ENCODE data around the gene SHISAL2A. TPM values are rescaled to one million over a fixed set of nuclear protein-coding genes. Genes with fewer than 3 reads are reported as not detected.
"Not testable (repeated sequence)": the region's sequence is repeated elsewhere in the genome, so short reads cannot be mapped to it uniquely, and the experiment has no call there.

SHISAL2A gene
- polyA plus RNA-seq, 4 donors: 1.2 to 2.4 (median 1.5) TPM

DNA sequence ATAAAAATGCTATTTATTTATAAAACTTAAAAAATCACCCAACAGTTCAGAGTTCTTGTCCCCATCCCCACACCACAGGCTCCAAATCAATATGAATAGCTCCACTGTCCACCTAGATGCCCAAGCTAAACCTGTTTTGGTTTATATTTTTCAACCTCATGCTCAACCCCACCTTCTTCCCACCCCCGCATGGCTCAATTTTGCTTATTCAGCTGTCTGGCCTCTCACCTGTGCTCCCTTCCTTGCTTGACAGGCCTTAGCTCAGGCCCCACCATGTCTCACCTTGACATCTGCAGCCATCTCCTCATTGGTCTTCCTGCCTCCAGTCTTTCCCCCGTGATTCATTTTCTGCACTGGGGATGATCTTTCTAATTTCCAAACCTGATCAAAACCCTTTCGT is 47.4 kb downstream of the SHISAL2A start:
- DNase-seq (ENCODE audit: low read depth in 4 of 4, low spot score in 2 of 4): no peak

DNA sequence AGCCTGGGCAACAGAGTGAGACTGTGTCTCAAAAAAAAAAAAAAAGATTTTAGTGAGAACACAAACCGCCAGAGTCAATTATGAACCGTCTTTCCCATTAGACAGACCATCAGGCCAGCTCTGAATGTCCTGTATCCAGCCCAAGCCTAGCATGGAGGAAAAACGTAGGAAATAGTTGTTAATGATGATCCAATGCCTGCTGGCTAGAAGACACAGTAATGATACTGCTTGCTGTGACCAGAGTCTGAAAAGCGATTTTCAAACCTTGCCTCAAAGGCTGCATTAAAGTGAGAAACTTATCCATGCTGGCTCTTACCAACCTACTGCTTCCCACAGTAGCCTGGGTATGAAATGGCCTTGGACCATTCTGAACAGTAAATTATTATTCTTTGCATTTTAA is 48.2 kb downstream of the SHISAL2A start:
- DNase-seq (ENCODE audit: low read depth in 4 of 4, low spot score in 2 of 4): no peak

DNA sequence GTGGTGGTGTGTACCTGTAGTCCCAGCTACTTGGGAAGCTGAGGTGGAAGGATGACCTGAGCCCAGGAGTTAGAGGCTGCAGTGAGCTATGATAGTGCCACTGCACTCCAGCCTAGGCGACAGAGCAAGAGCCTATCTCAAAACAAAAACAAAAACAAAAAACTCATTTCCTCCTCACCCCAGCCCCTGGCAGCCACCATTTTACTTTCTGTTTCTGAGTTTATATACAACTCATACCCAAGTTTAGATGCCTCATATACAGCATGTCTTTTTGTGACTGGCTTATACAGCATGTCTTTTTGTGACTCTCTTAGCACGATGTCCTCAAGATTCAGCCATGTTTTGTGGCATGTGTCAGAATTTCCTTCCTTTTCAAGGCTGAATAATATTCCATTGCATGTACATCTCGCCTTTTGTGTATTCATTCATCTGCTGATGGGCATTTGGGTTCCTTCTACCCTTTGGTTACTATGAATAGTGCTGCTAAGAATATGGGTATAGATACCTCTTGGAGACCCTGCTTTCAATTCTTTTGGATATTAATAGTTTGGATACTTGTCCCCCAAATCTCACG is 50.5 kb downstream of the SHISAL2A start:
- no peak for DNase-seq (ENCODE audit: low read depth in 4 of 4, low spot score in 2 of 4)

DNA sequence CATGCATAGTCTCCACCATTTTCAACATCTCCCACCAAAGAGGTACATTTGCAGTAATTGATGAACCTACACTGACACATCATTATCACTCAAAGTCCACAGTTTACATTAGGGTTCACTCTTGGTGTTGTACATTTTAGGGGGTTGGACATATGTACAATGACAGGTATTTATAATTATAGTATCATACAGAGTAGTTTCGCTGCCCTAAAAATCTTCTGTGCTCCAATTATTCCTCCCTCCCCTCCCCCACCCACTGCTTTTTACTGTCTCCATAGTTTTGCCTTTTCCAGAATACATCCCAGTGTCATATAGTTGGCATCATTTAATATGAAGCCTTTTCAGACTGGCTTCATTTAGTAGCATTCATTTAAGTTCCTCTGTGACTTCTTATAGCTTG is 51.6 kb downstream of the SHISAL2A start:
- DNase-seq (ENCODE audit: low read depth in 4 of 4, low spot score in 2 of 4): no peak

DNA sequence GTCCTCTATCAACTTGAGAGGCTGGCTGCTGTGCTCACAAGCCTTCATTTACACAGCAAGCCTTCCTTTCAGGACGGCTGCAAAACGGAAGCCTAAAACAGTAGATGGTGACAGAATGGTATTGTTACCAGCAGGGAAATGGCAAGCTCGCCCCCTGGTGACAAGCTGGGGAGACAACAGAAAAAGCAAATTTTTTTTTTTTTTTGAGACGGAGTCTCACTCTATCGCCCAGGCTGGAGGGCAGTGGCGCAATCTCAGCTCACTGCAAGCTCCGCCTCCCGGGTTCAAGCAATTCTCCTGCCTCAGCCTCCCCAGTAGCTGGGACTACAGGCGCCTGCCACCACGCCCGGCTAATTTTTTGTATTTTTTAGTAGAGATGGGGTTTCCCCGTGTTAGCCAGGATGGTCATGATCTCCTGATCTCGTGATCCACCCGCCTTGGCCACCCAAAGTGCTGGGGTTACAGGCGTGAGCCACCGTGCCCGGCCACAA is 53.3 kb downstream of the SHISAL2A start:
- DNase-seq (ENCODE audit: low read depth in 4 of 4, low spot score in 2 of 4): not testable (repeated sequence)

DNA sequence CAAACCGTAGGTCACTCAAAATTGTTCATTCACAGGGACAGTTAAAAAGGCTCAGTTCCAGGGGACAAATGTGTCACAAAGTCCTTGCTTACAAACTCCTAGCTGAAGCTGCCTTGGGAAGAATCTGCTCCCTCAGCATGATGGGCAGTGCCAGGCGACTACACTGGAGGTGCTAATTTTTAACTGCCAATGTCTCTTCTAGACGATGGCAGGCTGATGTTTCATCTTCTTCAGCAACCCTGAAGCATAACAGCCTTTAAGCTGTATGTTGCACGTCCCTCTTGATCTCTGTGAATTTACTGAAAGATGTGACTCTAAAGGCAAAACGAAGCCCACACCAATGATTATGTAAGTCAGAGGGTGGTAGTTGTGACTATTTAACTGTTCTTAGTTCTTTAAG is 53.9 kb downstream of the SHISAL2A start:
- DNase-seq (ENCODE audit: low read depth in 4 of 4, low spot score in 2 of 4): no peak

DNA sequence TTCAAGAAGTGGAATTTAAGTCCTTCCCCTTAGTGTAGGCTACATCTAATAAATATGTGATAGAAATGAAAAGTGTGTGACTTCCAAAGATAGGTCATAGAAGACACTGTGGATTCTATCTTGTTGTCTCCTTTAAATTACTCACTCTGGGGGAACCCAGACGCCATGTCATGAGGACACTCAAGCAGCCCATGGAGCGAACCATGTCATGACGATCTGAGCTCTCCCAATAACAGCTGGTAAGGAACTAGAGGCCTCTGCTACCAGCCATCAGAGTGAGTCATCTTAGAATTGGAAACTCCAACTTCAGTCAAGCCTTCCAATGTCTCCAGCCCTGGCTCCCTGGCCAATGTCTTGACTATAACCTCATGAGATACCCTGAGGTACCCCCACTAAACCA is 58.9 kb downstream of the SHISAL2A start:
- DNase-seq (ENCODE audit: low read depth in 4 of 4, low spot score in 2 of 4): no peak

DNA sequence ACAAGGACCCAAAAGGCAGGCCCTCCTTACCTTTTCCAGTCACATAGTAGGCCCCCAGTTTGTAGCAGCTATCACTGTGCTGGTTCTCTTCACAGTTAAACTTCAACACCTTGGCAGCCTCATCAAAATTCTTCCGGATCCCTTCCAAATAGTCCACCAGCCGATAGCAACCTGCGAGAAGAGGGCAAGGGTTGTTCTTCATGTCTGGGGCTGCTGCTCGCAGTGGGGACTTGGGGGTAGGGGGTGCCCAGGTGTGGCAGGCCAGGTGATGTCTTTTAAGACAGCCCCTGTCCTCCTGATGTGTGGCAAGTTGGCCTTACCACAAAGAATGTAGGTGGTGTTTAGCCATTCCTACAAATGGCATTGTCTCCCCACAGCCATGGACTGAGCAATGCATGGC is 59.7 kb downstream of the SHISAL2A start:
- no peak for DNase-seq (ENCODE audit: low read depth in 4 of 4, low spot score in 2 of 4)

DNA sequence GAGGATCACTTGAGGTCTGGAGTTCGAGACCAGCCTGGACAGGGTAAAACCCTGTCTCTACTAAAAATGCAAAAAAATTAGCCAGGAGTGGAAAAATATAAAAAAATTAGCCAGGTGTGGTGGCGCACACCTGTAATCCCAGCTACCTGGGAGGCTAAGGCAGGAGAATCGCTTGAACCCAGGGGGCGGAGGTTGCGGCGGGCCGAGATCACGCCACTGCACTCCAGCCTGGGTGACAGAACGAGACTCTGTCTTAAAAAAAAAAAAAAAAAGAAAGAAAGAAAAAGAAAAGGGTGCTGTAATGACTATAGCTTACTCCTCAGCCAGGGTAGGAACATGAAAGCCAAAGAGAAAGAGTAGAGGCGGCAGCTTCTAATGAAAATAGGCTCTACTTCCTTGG is 60.4 kb downstream of the SHISAL2A start:
- not testable (repeated sequence) for DNase-seq (ENCODE audit: low read depth in 4 of 4, low spot score in 2 of 4)

DNA sequence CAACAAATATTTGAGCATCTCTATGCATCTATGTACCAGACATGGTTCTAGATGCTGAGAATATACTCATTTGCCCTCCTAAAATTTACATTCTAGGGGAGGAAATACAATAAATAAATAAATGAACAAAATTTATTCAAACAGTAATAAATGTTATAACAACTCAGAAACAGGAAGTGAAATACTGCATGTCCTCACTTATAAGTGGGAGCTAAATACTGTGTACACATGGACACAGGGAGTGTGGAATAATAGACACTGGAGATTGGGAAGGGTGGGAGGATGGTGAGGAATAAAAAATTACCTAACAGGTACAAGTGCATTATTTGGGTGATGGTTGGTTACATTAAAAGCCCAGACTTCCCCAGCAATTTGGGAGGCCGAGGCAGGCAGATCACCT is 60.9 kb downstream of the SHISAL2A start:
- no peak for DNase-seq (ENCODE audit: low read depth in 4 of 4, low spot score in 2 of 4)

DNA sequence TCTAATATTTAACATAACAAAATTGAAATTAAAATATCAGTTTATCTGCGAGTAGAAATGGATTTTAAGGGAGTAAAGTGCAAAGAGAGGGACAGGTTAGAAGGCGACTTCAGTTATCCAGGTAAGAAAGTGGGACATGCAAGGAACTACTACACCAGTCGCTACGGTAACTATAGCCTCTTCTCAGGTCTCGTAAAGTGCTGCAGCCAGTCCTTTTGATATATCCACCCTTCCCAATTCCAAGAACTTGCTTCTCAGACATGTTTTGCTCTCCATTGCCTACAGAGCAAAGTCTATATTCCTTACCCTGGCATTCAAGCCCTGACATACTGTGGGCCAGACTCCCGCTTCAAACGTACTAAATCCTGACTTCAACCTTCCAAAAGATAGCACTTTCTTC is 62.7 kb downstream of the SHISAL2A start:
- DNase-seq (ENCODE audit: low read depth in 4 of 4, low spot score in 2 of 4): no peak

DNA sequence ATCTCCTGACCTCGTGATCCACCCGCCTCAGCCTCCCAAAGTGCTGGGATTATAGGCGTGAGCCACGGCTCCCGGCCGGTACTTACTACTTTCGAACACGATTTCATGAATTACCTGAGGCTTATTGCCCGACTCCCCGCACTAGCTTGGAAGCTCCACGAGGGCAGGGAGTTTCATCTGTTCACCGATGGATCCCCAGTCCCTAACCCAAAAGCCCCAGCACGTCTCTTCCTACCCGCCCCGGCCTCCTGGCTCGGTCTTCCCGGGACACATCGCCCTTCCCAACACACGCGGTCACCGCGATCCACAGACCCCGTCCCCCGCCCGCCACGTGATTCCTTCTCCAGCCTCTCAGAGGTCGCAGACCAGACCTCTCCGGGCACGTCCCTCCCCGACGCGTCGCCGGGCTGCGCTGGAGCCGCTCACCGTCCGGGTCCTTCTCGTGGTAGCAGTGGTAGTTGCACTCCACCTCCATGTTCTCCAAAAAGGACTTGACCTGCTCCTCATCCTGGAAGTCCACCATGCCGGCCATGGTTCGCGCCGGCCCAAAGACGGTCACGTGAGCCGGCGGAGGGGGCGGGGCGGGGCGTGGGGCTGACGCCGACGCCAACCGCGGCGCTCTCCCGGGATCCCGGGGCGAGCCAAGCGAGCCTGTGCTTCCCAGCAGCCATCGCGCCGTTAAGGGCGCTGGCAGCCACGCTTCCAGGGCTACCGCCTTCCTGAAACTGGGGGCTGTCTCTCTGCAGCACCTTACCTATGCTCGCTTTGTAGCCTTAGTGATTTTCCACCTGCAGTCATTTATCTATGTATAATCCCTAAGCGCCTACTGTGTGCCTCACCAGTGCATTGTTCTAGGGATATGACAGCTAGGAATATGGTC is 65.1 kb downstream of the SHISAL2A start, which contains the start of gene COA7:
Gene COA7 (minus strand): TSS at position 553 of the 880 bp plus-strand sequence. CDS start 21 bp downstream, at position 532.
- DNase-seq (ENCODE audit: low read depth in 4 of 4, low spot score in 2 of 4): peak in 3 of 4 donors; percentile 55 to 76 (median 68)

DNA sequence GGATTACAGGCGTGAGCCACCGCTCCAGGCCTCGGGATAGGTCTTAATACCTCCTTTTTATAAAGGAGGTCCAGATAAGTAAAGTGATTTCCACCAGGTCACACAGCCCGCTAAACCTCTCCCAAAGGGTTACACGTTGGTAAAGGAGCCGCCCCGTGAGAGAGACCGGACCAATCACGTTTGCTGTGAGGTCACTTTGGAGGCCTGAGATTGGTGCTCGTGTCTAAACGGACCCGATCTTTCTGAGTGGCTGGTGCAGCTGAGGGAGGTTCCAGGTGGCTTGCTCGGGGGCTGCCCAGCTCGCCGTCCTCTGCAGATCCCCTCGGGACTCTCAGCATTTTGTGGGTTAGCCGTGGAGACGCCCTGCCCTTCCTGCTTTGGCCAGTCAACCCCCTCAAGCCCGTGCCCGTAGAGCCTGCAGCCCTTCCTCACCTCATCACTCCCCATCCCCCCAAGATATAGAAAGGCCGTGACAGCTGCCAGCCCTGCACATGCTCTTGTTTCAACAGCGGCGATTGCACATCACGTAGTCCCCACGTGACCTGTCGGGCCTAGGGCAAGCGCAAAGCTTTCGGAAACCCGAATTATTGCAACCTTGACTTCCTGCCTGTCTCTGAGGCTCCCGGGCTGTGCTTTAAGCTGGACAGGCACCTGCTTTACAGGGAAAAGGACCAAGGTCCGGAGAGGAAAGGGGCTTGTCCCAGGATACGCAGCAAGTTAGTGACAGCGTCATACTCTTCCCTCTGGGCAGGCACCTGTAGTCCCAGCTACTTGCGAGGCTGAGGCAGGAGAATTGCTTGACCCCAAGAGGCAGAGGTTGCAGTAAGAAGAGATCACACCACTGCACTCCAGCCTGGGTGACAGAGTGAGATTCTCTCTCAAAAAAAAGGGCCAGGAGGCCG is 70.2 kb downstream of the SHISAL2A start:
- DNase-seq (ENCODE audit: low read depth in 4 of 4, low spot score in 2 of 4): peak in 3 of 4 donors; percentile 60 to 82 (median 75)

DNA sequence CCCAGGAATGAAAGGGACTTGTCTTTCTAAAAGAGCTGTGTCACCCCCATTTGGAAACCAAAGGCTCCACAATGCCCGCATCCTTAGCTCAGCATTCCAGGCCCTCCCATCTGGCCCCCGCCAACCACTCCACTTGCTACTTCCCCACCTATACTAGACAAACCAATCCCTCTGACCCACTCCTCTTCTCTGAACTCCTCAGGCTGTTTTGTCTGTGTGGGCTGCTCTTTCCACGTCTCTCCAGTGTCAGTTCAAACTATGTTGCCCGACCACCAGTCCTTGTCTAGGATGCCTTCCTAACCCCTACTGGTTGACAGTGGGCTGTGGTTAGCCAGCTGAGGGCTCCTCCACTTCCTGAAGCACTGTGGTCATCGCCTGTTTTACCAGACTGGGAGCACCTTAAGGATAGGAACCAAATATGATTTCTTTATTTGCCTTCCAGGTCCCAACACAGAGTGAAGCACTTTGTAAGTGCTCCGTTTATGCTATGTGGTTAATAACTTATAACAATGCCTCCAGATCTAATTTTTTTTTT is 73.2 kb downstream of the SHISAL2A start:
- no peak for DNase-seq (ENCODE audit: low read depth in 4 of 4, low spot score in 2 of 4)

Other genes starting within 250 kb of the SHISAL2A start
- gene ORC1, start 228.7 kb upstream of the SHISAL2A start, polyA plus RNA-seq (ENCODE audit: insufficient read length in 4 of 4): 1 to 10 TPM; 5.9 to 7.7 (median 6.6) TPM
- 10 to 100 TPM; 71.8 to 87.9 (median 78.3) TPM for gene PRPF38A, start 228.6 kb upstream of the SHISAL2A start, polyA plus RNA-seq (ENCODE audit: insufficient read length in 4 of 4)
- 100 to 1,000 TPM in 2 of 4 donors, 10 to 100 TPM in 2; 65.6 to 131 (median 91.2) TPM for gene TUT4, start 80.1 kb upstream of the SHISAL2A start, polyA plus RNA-seq (ENCODE audit: insufficient read length in 4 of 4)
- 100 to 1,000 TPM in 1 of 4 donors, 10 to 100 TPM in 3; 68.8 to 102 (median 71.7) TPM for gene GPX7, start 30.8 kb upstream of the SHISAL2A start, polyA plus RNA-seq (ENCODE audit: insufficient read length in 4 of 4)
- gene COA7, start 65.2 kb downstream of the SHISAL2A start, polyA plus RNA-seq (ENCODE audit: insufficient read length in 4 of 4): 10 to 100 TPM; 15.3 to 17.0 (median 16.5) TPM
- 10 to 100 TPM; 23.3 to 28.7 (median 24.5) TPM for gene ZYG11B, start 93.3 kb downstream of the SHISAL2A start, polyA plus RNA-seq (ENCODE audit: insufficient read length in 4 of 4)
- gene ZYG11A, start 209.6 kb downstream of the SHISAL2A start, polyA plus RNA-seq (ENCODE audit: insufficient read length in 4 of 4): under 1 TPM; 0.16 to 0.21 (median 0.17) TPM